B cell (primary cell): ENCODE measurements around the gene CNGB1. TPM values are rescaled to one million over a fixed set of nuclear protein-coding genes. Genes with fewer than 3 reads are reported as not detected.
"Not testable (repeated sequence)": the region's sequence is repeated elsewhere in the genome, so short reads cannot be mapped to it uniquely, and the experiment has no call there.

ENCODE experiments used
- ATAC-seq: fragments of 200-7000 bp; cut with Tn5 transposase; one replicate; pipeline ENCODE4 v1.10.0; 2021; ENCODE audit warnings: low read depth, mild to moderate bottlenecking, moderate number of reproducible peaks, moderate library complexity
- CTCF ChIA-PET: fragments of 350-600 bp; sonication (Branson Sonifier 250); formaldehyde crosslinking; loops from one replicate; lab custom pipeline; 2021; ENCODE audit warnings: antibody characterized with exemption, inconsistent platforms; lab: Charles Lee
- POLR2A ChIA-PET: fragments of 350-600 bp; sonication (Branson Sonifier 250); formaldehyde crosslinking; loops from one replicate; lab custom pipeline; 2021; ENCODE audit warnings: antibody characterized with exemption; lab: Charles Lee
- DNase-seq: peaks from one replicate; pipeline ENCODE4 v3.0.0; 2013
- H2AFZ ChIP-seq: 2 replicates; pipeline ENCODE4 v1.6.1; 2012; ENCODE audit warnings: mild to moderate bottlenecking, low read depth, low read length; ENCODE audit not compliant: insufficient read depth, poor library complexity, severe bottlenecking
- H3K27ac ChIP-seq, 2 donors: 1 replicate in 1 of 2; 2 replicates in 1 of 2; pipeline ENCODE4 v1.5.1; 2012 to 2013; ENCODE audit warnings: low read length in 2 of 2, mild to moderate bottlenecking in 2 of 2, moderate library complexity in 1 of 2
- H3K27me3 ChIP-seq, 4 experiments: fragments of 200-600 bp in 1 of 4; sonication (generic) in 1 of 4; replicated peaks in 1 of 4; 1 replicate in 2 of 4; 2 replicates in 2 of 4; pipeline versions ENCODE4 v1.6.1 to v1.7.0; 2013 to 2016; ENCODE audit warnings: low read length in 3 of 4, mild to moderate bottlenecking in 2 of 4, mixed read lengths in 1 of 4, moderate library complexity in 1 of 4; ENCODE audit not compliant: insufficient read depth in 4 of 4, control insufficient read depth in 3 of 4; ENCODE audit errors: control extremely low read depth in 1 of 4
- H3K36me3 ChIP-seq, 2 experiments: replicated peaks in 1 of 2; 1 replicate in 1 of 2; 2 replicates in 1 of 2; pipeline versions ENCODE4 v1.6.1 to v1.7.1; 2013; ENCODE audit warnings: low read length in 1 of 2; ENCODE audit not compliant: insufficient read depth in 2 of 2, control insufficient read depth in 1 of 2; ENCODE audit errors: control extremely low read depth in 1 of 2, extremely low read depth in 1 of 2
- H3K4me1 ChIP-seq, 2 donors: fragments of 200-600 bp in 1 of 2; sonication (generic) in 1 of 2; 1 replicate in 1 of 2; 2 replicates in 1 of 2; pipeline versions ENCODE4 v1.5.1 to v1.6.1; 2013 to 2017; ENCODE audit warnings: low read length in 2 of 2; ENCODE audit not compliant: control insufficient read depth in 2 of 2, insufficient read depth in 2 of 2
- H3K4me2 ChIP-seq: replicated peaks from 2 replicates; pipeline ENCODE3; 2012; ENCODE audit warnings: mild to moderate bottlenecking, low read depth, low read length; ENCODE audit not compliant: poor library complexity, severe bottlenecking
- H3K4me3 ChIP-seq, 5 experiments: fragments of 200-600 bp in 1 of 5; sonication (generic) in 1 of 5; 1 replicate in 3 of 5; 2 replicates in 2 of 5; pipeline versions ENCODE4 v1.5.1 to v1.7.0; 2011 to 2016; ENCODE audit warnings: low read length in 4 of 5, mild to moderate bottlenecking in 4 of 5, low read depth in 2 of 5, control low read depth in 1 of 5, moderate library complexity in 1 of 5; ENCODE audit not compliant: insufficient read depth in 1 of 5; ENCODE audit errors: control extremely low read depth in 1 of 5, extremely low read depth in 1 of 5
- H3K79me2 ChIP-seq: fragments of 200-600 bp; sonication (generic); one replicate; pipeline ENCODE4 v1.6.0; 2016; ENCODE audit warnings: low read length; ENCODE audit not compliant: control insufficient read depth, insufficient read depth
- H3K9ac ChIP-seq: fragments of 200-600 bp; sonication (generic); 2 replicates; pipeline ENCODE4 v1.6.1; 2017; ENCODE audit warnings: mild to moderate bottlenecking, low read length, moderate library complexity
- H3K9me3 ChIP-seq, 3 donors: one replicate each; pipeline versions ENCODE4 v1.6.1 to v1.7.1; 2013; ENCODE audit warnings: low read length in 2 of 3; ENCODE audit not compliant: control insufficient read depth in 2 of 3, insufficient read depth in 1 of 3; ENCODE audit errors: control extremely low read depth in 1 of 3
- H4K20me1 ChIP-seq: 2 replicates; pipeline ENCODE4 v1.6.0; 2012; ENCODE audit warnings: mild to moderate bottlenecking, low read length; ENCODE audit not compliant: insufficient read depth, control insufficient read depth, poor library complexity, severe bottlenecking
- H3K27ac Mint-ChIP-seq: one replicate; pipeline ENCODE4 v1.8.0; 2021; ENCODE audit warnings: mixed read lengths
- H3K27me3 Mint-ChIP-seq: one replicate; pipeline ENCODE4 v1.8.0; 2021; ENCODE audit warnings: mixed read lengths
- H3K4me1 Mint-ChIP-seq: one replicate; pipeline ENCODE4 v1.8.0; 2021; ENCODE audit warnings: mixed read lengths
- H3K4me3 Mint-ChIP-seq: one replicate; pipeline ENCODE4 v1.8.0; 2021; ENCODE audit warnings: mixed read lengths
- H3K9me3 Mint-ChIP-seq: one replicate; pipeline ENCODE4 v1.8.0; 2022; ENCODE audit warnings: mixed read lengths; ENCODE audit not compliant: insufficient read depth
- CTCF ChIP-seq: fragments of 200-600 bp; IDR thresholded peaks from one replicate; pipeline ENCODE4 v1.8.0; 2022; ENCODE audit warnings: antibody characterized with exemption, mild to moderate bottlenecking
- EZH2 ChIP-seq: IDR thresholded peaks from 2 replicates; pipeline ENCODE4 v1.6.1; 2012; ENCODE audit warnings: borderline replicate concordance, low read depth, mild to moderate bottlenecking, moderate library complexity, low read length; ENCODE audit not compliant: insufficient read depth, poor library complexity, severe bottlenecking
- WGBS: methylation state at CpG from one replicate; pipeline ENCODE4 v1.1.5; 2013; ENCODE audit warnings: missing lambda C conversion rate; ENCODE audit not compliant: insufficient coverage; 5-methylcytosine and 5-hydroxymethylcytosine counted together
- intact Hi-C: fragments of 100-400 bp; cut with micrococcal nuclease; formaldehyde crosslinking; loops from one replicate; pipeline ENCODE4 v1.10.0; 2022
- polyA plus RNA-seq: library from polyadenylated mRNA; depleted of rRNA; stranded (reverse); fragments of >200 nt; gene quantifications from 2 replicates; pipeline ENCODE4 v1.2.3, GENCODE V29; 2012
- total RNA-seq, 2 donors: library from RNA; stranded (reverse); fragments of 120-200 nt in 1 of 2; gene quantifications; 1 replicate in 1 of 2; 2 replicates in 1 of 2; pipeline versions ENCODE4 v1.2.3 to v1.2.4, GENCODE V29; 2013 to 2022

CNGB1 gene
- total and polyA plus RNA-seq, 2 donors (not counting 1 experiment from before 2014, with no cell fraction given) = not detected

GRCh38 chr16:57897053-57897784 lies 73.7 kb downstream of the CNGB1 start:
- POLR2A ChIA-PET = interaction anchor here (0.7 kb wide), 1 partner anchor 14 kb away, joined by 5 read pairs; no protein-coding TSS in a partner anchor

GRCh38 chr16:57895081-57895547 lies 75.8 kb downstream of the CNGB1 start:
- CTCF ChIA-PET, H3K4me3 Mint-ChIP-seq, H4K20me1 ChIP-seq, ATAC-seq, H3K4me2 ChIP-seq, H3K9me3 ChIP-seq, H3K79me2 ChIP-seq, DNase-seq, H3K27ac ChIP-seq, H3K4me1 Mint-ChIP-seq, H3K27ac Mint-ChIP-seq, H3K4me3 ChIP-seq, H3K9me3 Mint-ChIP-seq, H3K9ac ChIP-seq, H2AFZ ChIP-seq, H3K36me3 ChIP-seq, POLR2A ChIA-PET, H3K4me1 ChIP-seq, intact Hi-C loops: not testable (repeated sequence)
- 100% methylated on average over 1 of the region's 3 CpGs for WGBS
- peaks cover 0 to 20% (median 4%) of the 10 kb centered on the region in 4 experiments for H3K27me3 ChIP-seq
- H3K27me3 Mint-ChIP-seq = peaks cover 41% of the 10 kb centered on the region

More at GRCh38 chr16:57897053-57897784, 73.7 kb downstream of the CNGB1 start:
- DNase-seq (no peak), ATAC-seq (no peak)
- Mint-ChIP-seq H3K27ac (no peak overlapping the region), H3K9me3 (no peaks in the 10 kb centered on the region), H3K27me3 (peaks cover 35% of the 10 kb centered on the region), H3K4me3 (no peak overlapping the region), H3K4me1 (peaks cover 7% of the 10 kb centered on the region)
- Histone ChIP-seq H3K27ac (no peak overlapping the region), H2AFZ (no peak overlapping the region), H3K27me3 (peaks cover 0 to 19% (median 2%) of the 10 kb centered on the region in 4 experiments), H3K4me2 (no peak overlapping the region), H3K9ac (no peak overlapping the region), H3K9me3 (peaks cover 0 to 3% (median 0%) of the 10 kb centered on the region in 3 donors), H3K4me1 (peaks cover 5 to 7% of the 10 kb centered on the region in 2 donors), H3K79me2 (no peaks in the 10 kb centered on the region), H4K20me1 (no peaks in the 10 kb centered on the region), H3K4me3 (no peak overlapping the region), H3K36me3 (no peaks in the 10 kb centered on the region)
- CTCF ChIA-PET = interaction anchor here (5.2 kb wide), 1 partner anchor 108 kb away, joined by 34 read pairs; no protein-coding TSS in a partner anchor
- 96% methylated on average over 7 of the region's 18 CpGs for WGBS
- no peak for TF ChIP-seq CTCF
- TF ChIP-seq EZH2 = no peak
- intact Hi-C loops = no loop called here
